GM19395 (cell line): ENCODE measurements around the gene ITGAD.

ENCODE experiments used
- ATAC-seq: cut with Tn5 transposase; IDR thresholded peaks from one replicate; pipeline ENCODE4 v1.9.1; 2021; ENCODE audit warnings: mild to moderate bottlenecking, moderate library complexity; ENCODE audit not compliant: unreplicated experiment

Gene ITGAD

GRCh38 chr16:31393056-31393455, at the start of gene ITGAD:
Gene ITGAD, plus strand, starts transcription at chr16:31393335. Its CDS starts 26 bp downstream, at chr16:31393361.
- no peak for ATAC-seq

GRCh38 chr16:31344712-31345111, 48.4 kb upstream of the ITGAD start:
- ATAC-seq = peak; percentile 88

GRCh38 chr16:31347445-31347844, 45.7 kb upstream of the ITGAD start:
- no peak for ATAC-seq

GRCh38 chr16:31348579-31348978, 44.6 kb upstream of the ITGAD start:
- no peak for ATAC-seq

- no peak for ATAC-seq
Measured at GRCh38 chr16:31350275-31351005, 42.7 kb upstream of the ITGAD start.

- no peak for ATAC-seq
Measured at GRCh38 chr16:31351246-31351941, 41.7 kb upstream of the ITGAD start.

- ATAC-seq = no peak
Measured at GRCh38 chr16:31351942-31352325, 41.2 kb upstream of the ITGAD start.

- ATAC-seq = no peak
Measured at GRCh38 chr16:31352376-31353115, 40.6 kb upstream of the ITGAD start.

GRCh38 chr16:31354394-31355291, 38.5 kb upstream of the ITGAD start, which contains the start of gene ITGAX:
Gene ITGAX, plus strand, starts transcription at chr16:31355176. Its CDS starts 79 bp downstream, at chr16:31355255.
- peak; percentile 56 for ATAC-seq

GRCh38 chr16:31355431-31356100, 37.6 kb upstream of the ITGAD start:
- no peak for ATAC-seq

GRCh38 chr16:31356566-31357323, 36.4 kb upstream of the ITGAD start:
- ATAC-seq = no peak

- ATAC-seq = no peak
Measured at GRCh38 chr16:31357324-31358109, 35.6 kb upstream of the ITGAD start.

GRCh38 chr16:31360251-31360650, 32.9 kb upstream of the ITGAD start:
- ATAC-seq = no peak

- ATAC-seq = no peak
Measured at GRCh38 chr16:31361201-31362110, 31.7 kb upstream of the ITGAD start.

GRCh38 chr16:31362476-31363405, 30.4 kb upstream of the ITGAD start:
- no peak for ATAC-seq

GRCh38 chr16:31363721-31364120, 29.4 kb upstream of the ITGAD start:
- ATAC-seq = no peak
